ENCODE results near the gene HSD17B14. TPM values are rescaled to one million over a fixed set of nuclear protein-coding genes. Genes with fewer than 3 reads are reported as not detected.

Gene HSD17B14
- total and polyA plus RNA-seq, 9 of the 15 experiments (the other 6 are each of a cell fraction or from before 2014, with no cell fraction given) = 0.16 TPM; not detected in 8

- POLR2A ChIA-PET = interaction anchor here (0.8 to 12.2 kb wide), 22 partner anchors 7 to 204 kb away, joined by 3 to 439 read pairs (median 6); partner anchors contain the start of genes BAX, DHDH, FTL and GYS1
- Histone ChIP-seq H3K36me3 (ENCODE audit: control insufficient read depth, insufficient read depth, low read length) (peaks cover 33% of the 10 kb centered on the region), H3K79me2 (ENCODE audit: control insufficient read depth, insufficient read depth, low read length) (peaks cover 35% of the 10 kb centered on the region), H3K27ac (ENCODE audit: extremely low read depth, low read depth, low read length) (peak overlapping the region; percentile 56), H3K4me3 (no peak overlapping the region), H3K9ac (ENCODE audit: insufficient read depth in 1 of 2, low read depth in 2 of 2, low read length in 2 of 2) (no peak overlapping the region), H3K4me2 (ENCODE audit: insufficient read depth, low read length) (no peak overlapping the region), H3K27me3 (ENCODE audit: control insufficient read depth in 2 of 2, insufficient read depth in 2 of 2, low read length in 2 of 2) (no peaks in the 10 kb centered on the region), H4K20me1 (replicated peaks; ENCODE audit: control insufficient read depth, insufficient read depth, low read length) (peaks cover 19% of the 10 kb centered on the region), H3K9me3 (replicated peaks; ENCODE audit: control insufficient read depth, insufficient read depth, low read depth, low read length) (peaks cover 7% of the 10 kb centered on the region), H3K9me1 (ENCODE audit: control insufficient read depth, insufficient read depth, low read length) (no peaks in the 10 kb centered on the region), H3K4me1 (replicated peaks in 1 of 2; ENCODE audit: control insufficient read depth in 2 of 2, insufficient read depth in 2 of 2, low read length in 2 of 2) (peaks cover 25 to 36% of the 10 kb centered on the region in 2 experiments), H2AFZ (ENCODE audit: low read depth, low read length) (no peak overlapping the region)
- FAIRE-seq = no peak
- intact Hi-C loops (cut with micrococcal nuclease) (no loop called here), in situ Hi-C loops (cut with MboI) (loop anchor here (10.0 kb wide), 1 partner anchor 86 kb away; the partner anchor contains the start of gene FTL)
- CTCF ChIA-PET (ENCODE audit: low intra/inter-chr PET ratio) = interaction anchor here (0.6 to 0.7 kb wide), 2 partner anchors 114 to 488 kb away, joined by 3 to 4 read pairs; partner anchors contain the start of gene GYS1
- no TSS peak for BruUV-seq (replicated peaks)
- ATAC-seq = no peak
- no peak for DNase-seq (ENCODE audit: extremely low read depth in 1 of 4, low spot score in 3 of 4)
- 70% methylated on average over 11 of the region's 13 CpGs for WGBS (ENCODE audit: insufficient coverage, low coverage, missing lambda C conversion rate)
- TF ChIP-seq ZNF408 (CRISPR knock-in tag; IDR thresholded peaks at IDR 0.05; ENCODE audit: low read depth) (no peak), BDP1 (IDR thresholded peaks at IDR 0.05; ENCODE audit: insufficient read depth, insufficient read length) (no peak), TRIM28 (IDR thresholded peaks at IDR 0.05) (peak; percentile 79; the same call in 1 of the 2 replicates), ZNF609 (CRISPR knock-in tag; IDR thresholded peaks at IDR 0.05; ENCODE audit: borderline replicate concordance) (no peak; the same call in 1 of the 2 replicates), HDAC2 (IDR thresholded peaks at IDR 0.05) (no peak), SETDB1 (IDR thresholded peaks at IDR 0.05; ENCODE audit: low read length) (no peak), ATF6 (CRISPR knock-in tag; IDR thresholded peaks at IDR 0.05) (no peak), U2AF2 (optimal IDR thresholded peaks at IDR 0.05; ENCODE audit: low read depth, low read length) (no peak), CLOCK (CRISPR knock-in tag; IDR thresholded peaks at IDR 0.05; ENCODE audit: borderline replicate concordance) (no peak), ZFP1 (CRISPR knock-in tag; IDR thresholded peaks at IDR 0.05) (no peak), PREB (CRISPR knock-in tag; IDR thresholded peaks at IDR 0.05) (no peak)
Measured at GRCh38 chr19:48879025-48879637, 42.8 kb upstream of the HSD17B14 start.

Measured in K562 (cell line).